GM12874 (cell line): ENCODE results near the gene TRAP1.

Source experiments
- CTCF ChIP-seq: IDR thresholded peaks from 2 replicates; pipeline ENCODE4 v1.5.1; 2011; ENCODE audit warnings: low read depth, mild to moderate bottlenecking, control low read depth, low read length, moderate library complexity; ENCODE audit not compliant: insufficient read depth

TRAP1 gene

DNA sequence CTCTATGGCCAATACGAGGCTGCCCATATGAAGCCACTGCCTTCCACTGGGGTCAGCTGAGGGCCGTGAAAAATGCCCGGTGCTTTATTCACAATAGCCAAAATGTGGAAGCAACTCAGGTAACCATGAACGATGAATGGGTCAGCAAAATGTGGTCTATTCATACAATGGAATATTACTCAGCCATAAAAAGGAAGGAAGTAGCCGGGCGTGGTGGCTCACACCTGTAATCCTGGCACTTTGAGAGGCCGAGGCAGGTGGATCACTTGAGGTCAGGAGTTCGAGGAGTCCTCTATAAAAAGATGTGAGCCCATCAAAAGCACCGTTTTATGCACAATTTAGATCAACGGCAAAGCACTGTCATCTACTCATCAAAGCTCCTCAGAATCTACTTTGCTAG, 5.2 kb upstream of the TRAP1 start:
- no peak for TF ChIP-seq CTCF

GRCh38 chr16:3720418-3720817, 3.1 kb upstream of the TRAP1 start:
- TF ChIP-seq CTCF = no peak

DNA sequence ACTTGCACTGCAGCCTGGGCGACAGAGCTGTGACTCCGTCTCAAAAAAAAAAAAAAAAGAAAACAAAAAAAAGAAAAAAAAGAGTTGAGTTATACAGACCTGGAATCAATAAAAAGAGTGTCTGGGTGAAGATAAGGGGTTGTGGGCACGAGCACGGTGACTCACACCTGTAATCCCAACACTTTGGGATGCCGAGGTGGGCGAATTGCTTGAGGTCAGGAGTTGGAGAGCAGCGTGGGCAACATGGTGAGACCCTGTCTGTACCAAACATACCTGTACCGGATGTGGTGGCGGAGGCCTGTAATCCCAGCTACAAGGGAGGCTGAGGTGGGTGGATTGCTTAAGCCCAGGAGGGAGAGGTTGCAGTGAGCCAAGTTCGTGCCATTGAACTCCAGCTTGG, 1.3 kb upstream of the TRAP1 start:
- TF ChIP-seq CTCF = no peak

- TF ChIP-seq CTCF = no peak
Observed at GRCh38 chr16:3718019-3718391, 681 bp upstream of the TRAP1 start.

DNA sequence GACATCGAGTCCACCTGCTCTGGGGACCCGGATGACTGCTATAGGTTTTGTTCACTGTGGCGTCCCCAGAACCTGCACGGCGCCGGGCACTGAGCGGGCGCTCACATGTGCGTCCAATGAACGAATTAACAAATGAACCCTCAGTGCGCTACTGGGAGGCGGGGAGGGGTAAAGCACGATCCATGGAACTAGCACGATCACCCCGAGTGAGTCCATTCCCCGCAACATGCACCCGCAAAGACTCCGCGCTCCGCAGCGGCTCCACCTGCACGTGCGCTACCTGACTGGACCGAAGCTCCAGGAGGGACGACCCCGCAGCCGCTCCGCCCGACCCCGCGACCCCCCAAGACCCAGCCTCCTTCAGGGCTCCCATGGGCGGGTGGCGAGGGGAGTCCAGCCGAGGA, 491 bp downstream of the TRAP1 start:
- TF ChIP-seq CTCF = no peak

- TF ChIP-seq CTCF = no peak
Observed at GRCh38 chr16:3715430-3715829, 1.9 kb downstream of the TRAP1 start.

DNA sequence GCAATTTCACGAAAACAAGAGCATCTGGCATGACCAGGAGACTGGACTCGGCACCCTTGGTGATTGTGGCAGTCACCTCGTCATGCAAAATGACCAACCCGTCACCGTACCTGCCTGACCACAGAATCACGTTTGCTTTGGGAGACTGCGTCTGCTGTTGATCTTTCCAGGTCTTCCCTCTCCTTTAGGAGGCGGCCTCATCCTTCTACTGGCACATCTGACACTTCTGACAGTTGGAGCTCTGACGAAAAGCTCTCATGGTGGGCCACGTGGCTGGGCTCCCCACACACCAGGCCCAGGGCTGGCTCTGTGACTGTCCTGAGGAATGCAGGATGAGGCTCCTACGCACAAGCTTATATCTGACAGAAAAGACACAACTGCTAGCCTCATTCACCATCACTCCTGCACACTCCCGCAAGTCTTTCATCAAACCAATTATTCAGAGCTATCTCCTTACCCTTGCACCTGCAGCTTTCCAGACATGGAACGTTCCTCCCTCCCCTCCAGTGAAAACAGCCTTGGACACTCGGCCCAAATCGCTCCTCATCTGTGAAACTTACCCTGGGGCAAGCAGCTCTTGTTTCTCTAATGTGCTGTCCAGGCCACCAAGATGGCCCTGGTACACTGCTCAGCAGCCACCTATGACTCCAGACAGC, 3.6 kb downstream of the TRAP1 start:
- no peak for TF ChIP-seq CTCF
